ENCODE data around the gene WDR44. TPM values are rescaled to one million over a fixed set of nuclear protein-coding genes. Genes with fewer than 3 reads are reported as not detected.

WDR44 gene
- total and polyA plus RNA-seq, 2 donors (not counting 3 experiments of a cell fraction or from before 2014, with no cell fraction given), result 6.5 to 17.4 TPM

DNA sequence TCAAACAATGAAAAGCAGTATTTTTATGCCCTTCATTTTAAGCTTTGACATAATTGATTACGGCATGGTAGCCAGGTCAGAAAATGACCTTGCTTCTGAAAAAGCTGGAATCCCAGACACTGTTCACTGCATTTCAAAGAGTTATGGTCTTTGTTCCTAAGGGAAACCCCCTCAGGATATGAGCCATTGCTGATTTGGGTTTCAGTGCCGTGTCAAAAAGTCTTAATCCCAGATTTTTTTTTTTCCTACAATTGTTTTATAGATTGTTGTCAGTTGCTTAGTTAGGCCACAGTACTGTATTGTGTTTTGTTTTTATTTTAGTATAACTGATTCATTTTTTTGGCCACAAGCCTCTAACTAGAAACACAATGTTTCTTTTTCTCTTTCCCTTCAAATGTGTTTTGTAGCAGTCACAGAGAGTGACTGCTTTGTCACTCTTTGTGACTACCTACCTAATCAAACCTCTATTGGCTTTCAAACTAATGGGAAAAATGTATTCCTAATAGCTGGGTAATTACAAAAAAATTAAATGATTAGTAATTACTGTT lies 10.3 kb downstream of the WDR44 start:
- intact Hi-C loops (cut with micrococcal nuclease), result loop anchor here (1.0 to 5.0 kb wide), 2 partner anchors 9 to 139 kb away; no protein-coding TSS in a partner anchor
- no TSS peak for BruUV-seq (replicated peaks)
- H3K27ac ChIP-seq (ENCODE audit: insufficient read depth, low read depth, low read length), result peak overlapping the region; percentile 76
- FAIRE-seq (peak; percentile 82), DNase-seq (ENCODE audit: low read depth, low spot score) (peak; percentile 85)
- H2AFZ ChIP-seq (ENCODE audit: low read depth, low read length), result no peak overlapping the region
- H3K4me2 ChIP-seq (ENCODE audit: insufficient read depth, low read length), result peak overlapping the region; percentile 81
- CTCF ChIA-PET, result no interaction called here
- H3K4me3 ChIP-seq (replicated peaks in 1 of 3; ENCODE audit: insufficient read depth in 1 of 3, low read depth in 1 of 3, low read length in 3 of 3), result peak overlapping the region in 1 of 3 experiments; percentile 23
- peak overlapping the region; percentile 61 for H3K9ac ChIP-seq (replicated peaks; ENCODE audit: extremely low read depth, insufficient read depth, low read length)
- H3K36me3 ChIP-seq (ENCODE audit: control insufficient read depth in 2 of 2, extremely low read depth in 1 of 2, insufficient read depth in 2 of 2, low read length in 2 of 2), result no peaks in the 10 kb centered on the region
- no peak for TF ChIP-seq EZH2 (IDR thresholded peaks at IDR 0.05; ENCODE audit: borderline replicate concordance, low read depth, low read length, severe bottlenecking)
- TF ChIP-seq JUN (IDR thresholded peaks at IDR 0.05; ENCODE audit: borderline replicate concordance, insufficient read depth, insufficient read length, low read depth), result peak; percentile 53
- TF ChIP-seq FOS (IDR thresholded peaks at IDR 0.05; ENCODE audit: borderline replicate concordance, insufficient read depth, low read length), result peak; percentile 37
- no peak for TF ChIP-seq POLR2A (IDR thresholded peaks at IDR 0.05; ENCODE audit: low read depth, low read length)
- TF ChIP-seq, protein P1, sequence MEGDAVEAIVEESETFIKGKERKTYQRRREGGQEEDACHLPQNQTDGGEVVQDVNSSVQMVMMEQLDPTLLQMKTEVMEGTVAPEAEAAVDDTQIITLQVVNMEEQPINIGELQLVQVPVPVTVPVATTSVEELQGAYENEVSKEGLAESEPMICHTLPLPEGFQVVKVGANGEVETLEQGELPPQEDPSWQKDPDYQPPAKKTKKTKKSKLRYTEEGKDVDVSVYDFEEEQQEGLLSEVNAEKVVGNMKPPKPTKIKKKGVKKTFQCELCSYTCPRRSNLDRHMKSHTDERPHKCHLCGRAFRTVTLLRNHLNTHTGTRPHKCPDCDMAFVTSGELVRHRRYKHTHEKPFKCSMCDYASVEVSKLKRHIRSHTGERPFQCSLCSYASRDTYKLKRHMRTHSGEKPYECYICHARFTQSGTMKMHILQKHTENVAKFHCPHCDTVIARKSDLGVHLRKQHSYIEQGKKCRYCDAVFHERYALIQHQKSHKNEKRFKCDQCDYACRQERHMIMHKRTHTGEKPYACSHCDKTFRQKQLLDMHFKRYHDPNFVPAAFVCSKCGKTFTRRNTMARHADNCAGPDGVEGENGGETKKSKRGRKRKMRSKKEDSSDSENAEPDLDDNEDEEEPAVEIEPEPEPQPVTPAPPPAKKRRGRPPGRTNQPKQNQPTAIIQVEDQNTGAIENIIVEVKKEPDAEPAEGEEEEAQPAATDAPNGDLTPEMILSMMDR (IDR thresholded peaks at IDR 0.05; ENCODE audit: extremely low read depth in 1 of 2, insufficient read depth in 1 of 2, low read depth in 1 of 2, low read length in 2 of 2), result no peak
- TF ChIP-seq MYC (IDR thresholded peaks at IDR 0.05; ENCODE audit: low read depth, low read length), result no peak
- TF ChIP-seq GATA2 (IDR thresholded peaks at IDR 0.05; ENCODE audit: insufficient read depth, insufficient read length, low read depth, low read length), result peak; percentile 53
- no peaks in the 10 kb centered on the region for H3K9me1 ChIP-seq (replicated peaks; ENCODE audit: control insufficient read depth, extremely low read depth, insufficient read depth, low read length)
- H4K20me1 ChIP-seq (replicated peaks; ENCODE audit: control insufficient read depth, extremely low read depth, insufficient read depth, low read length), result no peaks in the 10 kb centered on the region
- POLR2A ChIA-PET, result interaction anchor here (0.7 kb wide), 1 partner anchor 60 kb away, joined by 3 read pairs; no protein-coding TSS in a partner anchor
- H3K27me3 ChIP-seq (ENCODE audit: control insufficient read depth in 2 of 2, insufficient read depth in 2 of 2, low read length in 2 of 2), result no peaks in the 10 kb centered on the region
- no peaks in the 10 kb centered on the region for H3K9me3 ChIP-seq (replicated peaks; ENCODE audit: control insufficient read depth, insufficient read depth, low read length)
- H3K79me2 ChIP-seq (ENCODE audit: control insufficient read depth, insufficient read depth, low read length), result peaks cover 78% of the 10 kb centered on the region
- peaks cover 45% of the 10 kb centered on the region for H3K4me1 ChIP-seq (ENCODE audit: control insufficient read depth, extremely low read depth, insufficient read depth, low read length)
- dilution Hi-C loops (cut with MboI; ENCODE audit: extremely low pct_ligation_motif_present, low sequenced_read_pairs), result no loop called here
